ENCODE measurements around the gene COPG2. TPM values are rescaled to one million over a fixed set of nuclear protein-coding genes. Genes with fewer than 3 reads are reported as not detected.

Gene COPG2
- total RNA-seq, 2 donors from 2014 or later, result 74.3 to 76.3 TPM

GRCh38 chr7:130473876-130474275, 194.7 kb downstream of the COPG2 start:
- Mint-ChIP-seq H3K4me1 (peaks cover 14% of the 10 kb centered on the region), H3K27me3 (ENCODE audit: insufficient read depth) (no peaks in the 10 kb centered on the region), H3K27ac (no peak overlapping the region), H3K4me3 (no peak overlapping the region), H3K36me3 (ENCODE audit: low read depth) (no peaks in the 10 kb centered on the region), H3K9me3 (no peaks in the 10 kb centered on the region)
- no peak for TF ChIP-seq CTCF (conservative IDR thresholded peaks at IDR 0.05)
- WGBS, 2 experiments (ENCODE audit: insufficient coverage in 1 of 2, insufficient read length in 1 of 2), result 87 to 97% methylated on average over 4 of the region's 4 CpGs
- Histone ChIP-seq H3K27me3 (ENCODE audit: control insufficient read depth, insufficient read depth, low read length, poor library complexity, severe bottlenecking) (no peaks in the 10 kb centered on the region), H3K9ac (ENCODE audit: extremely low read depth, low read length, poor library complexity, severe bottlenecking) (no peak overlapping the region), H3K4me3 (ENCODE audit: low read length) (no peak overlapping the region), H3K27ac (ENCODE audit: low read depth, low read length) (no peak overlapping the region), H3K4me1 (ENCODE audit: control insufficient read depth, insufficient read depth, low read length) (no peaks in the 10 kb centered on the region), H3K9me3 (ENCODE audit: control insufficient read depth, low read length) (peaks cover 6% of the 10 kb centered on the region), H3K36me3 (ENCODE audit: control insufficient read depth, insufficient read depth, low read length) (no peaks in the 10 kb centered on the region)
- no peak for DNase-seq

GRCh38 chr7:130473289-130473688, 195.3 kb downstream of the COPG2 start:
- no peaks in the 10 kb centered on the region for H3K36me3 Mint-ChIP-seq (ENCODE audit: low read depth)
- Histone ChIP-seq H3K4me3 (ENCODE audit: low read length) (no peak overlapping the region), H3K36me3 (ENCODE audit: control insufficient read depth, insufficient read depth, low read length) (no peaks in the 10 kb centered on the region), H3K4me1 (ENCODE audit: control insufficient read depth, insufficient read depth, low read length) (no peaks in the 10 kb centered on the region), H3K27ac (ENCODE audit: low read depth, low read length) (no peak overlapping the region), H3K9ac (ENCODE audit: extremely low read depth, low read length, poor library complexity, severe bottlenecking) (no peak overlapping the region), H3K27me3 (ENCODE audit: control insufficient read depth, insufficient read depth, low read length, poor library complexity, severe bottlenecking) (no peaks in the 10 kb centered on the region), H3K9me3 (ENCODE audit: control insufficient read depth, low read length) (peaks cover 6% of the 10 kb centered on the region)
- no peak for DNase-seq
- no peaks in the 10 kb centered on the region for H3K27me3 Mint-ChIP-seq (ENCODE audit: insufficient read depth)
- TF ChIP-seq CTCF (conservative IDR thresholded peaks at IDR 0.05), result no peak
- H3K27ac Mint-ChIP-seq, result no peak overlapping the region
- no peaks in the 10 kb centered on the region for H3K9me3 Mint-ChIP-seq
- no peak overlapping the region for H3K4me3 Mint-ChIP-seq
- peaks cover 14% of the 10 kb centered on the region for H3K4me1 Mint-ChIP-seq

- Histone ChIP-seq H3K27ac (ENCODE audit: low read depth, low read length) (no peak overlapping the region), H3K9ac (ENCODE audit: extremely low read depth, low read length, poor library complexity, severe bottlenecking) (no peak overlapping the region), H3K4me3 (ENCODE audit: low read length) (no peak overlapping the region), H3K9me3 (ENCODE audit: control insufficient read depth, low read length) (no peaks in the 10 kb centered on the region), H3K4me1 (ENCODE audit: control insufficient read depth, insufficient read depth, low read length) (no peaks in the 10 kb centered on the region), H3K27me3 (ENCODE audit: control insufficient read depth, insufficient read depth, low read length, poor library complexity, severe bottlenecking) (no peaks in the 10 kb centered on the region), H3K36me3 (ENCODE audit: control insufficient read depth, insufficient read depth, low read length) (no peaks in the 10 kb centered on the region)
- Mint-ChIP-seq H3K9me3 (no peaks in the 10 kb centered on the region), H3K27ac (no peak overlapping the region), H3K36me3 (ENCODE audit: low read depth) (no peaks in the 10 kb centered on the region), H3K4me1 (peaks cover 14% of the 10 kb centered on the region), H3K4me3 (no peak overlapping the region), H3K27me3 (ENCODE audit: insufficient read depth) (peaks cover 2% of the 10 kb centered on the region)
- no peak for TF ChIP-seq CTCF (conservative IDR thresholded peaks at IDR 0.05)
- 95% methylated on average over 2 of the region's 2 CpGs for WGBS, 2 experiments (ENCODE audit: insufficient coverage in 1 of 2, insufficient read length in 1 of 2)
- DNase-seq, result no peak
Measured at GRCh38 chr7:130471974-130472373, 196.6 kb downstream of the COPG2 start.

Data from endodermal cell (in vitro differentiated cells).